ENCODE results near the gene TMPRSS11A. TPM values are rescaled to one million over a fixed set of nuclear protein-coding genes. Genes with fewer than 3 reads are reported as not detected.
A peak's percentile ranks its signal among the peaks of the same experiment; 100 is the strongest.

TMPRSS11A gene
- total RNA-seq, 1 experiment from 2014 or later: not detected

DNA sequence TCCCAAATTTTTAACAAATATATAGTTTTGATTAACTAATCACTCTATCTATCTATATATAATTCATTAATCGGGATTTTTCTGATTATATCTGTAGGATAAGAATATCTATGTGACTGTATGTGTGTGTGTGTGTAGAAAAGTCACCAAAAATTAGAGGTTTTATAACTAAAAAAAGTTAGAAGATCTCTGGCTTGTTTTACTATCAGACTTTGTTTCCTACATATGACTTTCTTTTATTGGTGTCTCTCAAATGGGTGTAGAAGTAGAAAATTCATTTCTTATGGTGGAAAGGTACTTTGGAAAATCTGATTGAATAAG is 52.7 kb downstream of the TMPRSS11A start:
- Histone ChIP-seq H3K79me2 (ENCODE audit: low read length) (no peaks in the 10 kb centered on the region), H4K20me1 (ENCODE audit: insufficient read depth, low read depth, low read length) (no peaks in the 10 kb centered on the region), H3K4me2 (ENCODE audit: low read depth, low read length, poor library complexity, severe bottlenecking) (no peak overlapping the region)

DNA sequence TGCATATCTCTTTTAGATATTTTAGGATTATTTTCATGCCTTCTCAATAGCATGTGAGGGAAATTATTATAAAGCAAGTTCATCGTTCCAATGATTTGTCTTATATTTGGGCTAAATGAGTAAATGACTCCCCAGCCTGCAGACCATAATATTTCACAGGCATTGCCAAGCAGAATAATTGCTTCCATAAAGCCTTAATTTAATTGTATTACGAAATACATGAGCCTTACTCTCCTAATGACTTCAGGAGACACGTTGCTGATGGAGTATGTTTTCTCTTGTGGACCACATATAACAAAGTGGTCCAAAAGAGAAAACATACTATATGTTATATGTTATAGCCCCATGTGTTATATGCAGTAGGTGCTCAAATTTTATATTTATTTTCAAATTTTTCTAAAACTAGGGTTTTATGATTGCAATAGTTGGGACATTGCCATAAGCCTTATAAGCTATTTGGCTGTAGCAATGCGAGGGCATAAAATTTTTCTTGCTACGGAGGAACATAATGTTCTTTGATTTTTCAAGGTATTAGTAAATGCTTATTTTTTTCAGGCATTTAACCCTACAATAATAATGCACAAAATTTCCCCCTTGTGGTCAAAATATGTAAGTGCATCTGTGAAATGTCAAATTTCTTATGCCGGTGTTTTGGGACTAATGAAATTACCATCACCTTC is 53.2 kb downstream of the TMPRSS11A start:
- no peak overlapping the region for H2AFZ ChIP-seq (ENCODE audit: low read length)
- no peaks in the 10 kb centered on the region for H4K20me1 ChIP-seq (ENCODE audit: insufficient read depth, low read depth, low read length)
- H3K4me1 ChIP-seq (ENCODE audit: low read length): no peaks in the 10 kb centered on the region
- H3K27ac ChIP-seq (ENCODE audit: low read length): no peak overlapping the region
- no peak overlapping the region for H3K4me2 ChIP-seq (ENCODE audit: low read depth, low read length, poor library complexity, severe bottlenecking)
- no peak overlapping the region for H3K4me3 ChIP-seq (ENCODE audit: low read length)
- H3K36me3 ChIP-seq (ENCODE audit: insufficient read depth, low read length): no peaks in the 10 kb centered on the region
- peak; percentile 75 for DNase-seq
- no peak overlapping the region for H3K9ac ChIP-seq (ENCODE audit: low read length)
- H3K79me2 ChIP-seq (ENCODE audit: low read length): no peaks in the 10 kb centered on the region
- no peaks in the 10 kb centered on the region for H3K9me3 ChIP-seq (ENCODE audit: low read length)
- H3K27me3 ChIP-seq (ENCODE audit: low read length): no peaks in the 10 kb centered on the region
- H3K9me2 ChIP-seq (replicated peaks; ENCODE audit: insufficient read depth, low read length): no peaks in the 10 kb centered on the region

More for the DNA sequence above, 52.7 kb downstream of the TMPRSS11A start:
- no peaks in the 10 kb centered on the region for H3K9me3 ChIP-seq (ENCODE audit: low read length)
- H3K27ac ChIP-seq (ENCODE audit: low read length): no peak overlapping the region
- H3K27me3 ChIP-seq (ENCODE audit: low read length): no peaks in the 10 kb centered on the region
- DNase-seq: no peak
- no peaks in the 10 kb centered on the region for H3K36me3 ChIP-seq (ENCODE audit: insufficient read depth, low read length)
- no peak overlapping the region for H3K4me3 ChIP-seq (ENCODE audit: low read length)
- H3K4me1 ChIP-seq (ENCODE audit: low read length): no peaks in the 10 kb centered on the region
- H3K9ac ChIP-seq (ENCODE audit: low read length): no peak overlapping the region
- H3K9me2 ChIP-seq (replicated peaks; ENCODE audit: insufficient read depth, low read length): no peaks in the 10 kb centered on the region
- H2AFZ ChIP-seq (ENCODE audit: low read length): no peak overlapping the region

- Histone ChIP-seq H2AFZ (ENCODE audit: low read length) (no peak overlapping the region), H3K27me3 (ENCODE audit: low read length) (no peaks in the 10 kb centered on the region), H3K4me3 (ENCODE audit: low read length) (no peak overlapping the region), H4K20me1 (ENCODE audit: insufficient read depth, low read depth, low read length) (no peaks in the 10 kb centered on the region), H3K4me1 (ENCODE audit: low read length) (no peaks in the 10 kb centered on the region), H3K79me2 (ENCODE audit: low read length) (no peaks in the 10 kb centered on the region), H3K36me3 (ENCODE audit: insufficient read depth, low read length) (no peaks in the 10 kb centered on the region), H3K9me3 (ENCODE audit: low read length) (no peaks in the 10 kb centered on the region), H3K9me2 (replicated peaks; ENCODE audit: insufficient read depth, low read length) (no peaks in the 10 kb centered on the region), H3K4me2 (ENCODE audit: low read depth, low read length, poor library complexity, severe bottlenecking) (no peak overlapping the region), H3K9ac (ENCODE audit: low read length) (no peak overlapping the region), H3K27ac (ENCODE audit: low read length) (no peak overlapping the region)
- no peak for DNase-seq
Observed at GRCh38 chr4:67907650-67908049, 55.6 kb downstream of the TMPRSS11A start.

DNA sequence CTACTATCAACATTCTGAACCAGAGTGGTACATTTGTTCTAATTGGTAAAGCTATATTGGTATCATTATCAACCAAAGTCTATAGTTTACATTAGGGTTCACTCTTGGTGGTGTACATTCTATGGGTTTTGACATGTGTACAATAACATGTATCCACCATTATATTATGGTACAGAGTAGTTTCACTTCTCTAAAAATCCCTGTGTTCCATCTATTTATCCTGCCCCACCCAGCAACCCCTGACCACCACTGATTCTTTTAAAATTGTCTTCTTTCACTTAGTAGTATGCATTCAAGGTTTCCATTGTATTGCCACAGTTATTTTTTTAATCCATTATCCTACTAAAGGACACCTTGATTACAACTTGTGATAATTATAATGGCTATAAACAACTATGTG is 64.2 kb downstream of the TMPRSS11A start:
- H4K20me1 ChIP-seq (ENCODE audit: insufficient read depth, low read depth, low read length): no peaks in the 10 kb centered on the region
- H3K4me3 ChIP-seq (ENCODE audit: low read length): no peak overlapping the region
- DNase-seq: no peak
- H3K36me3 ChIP-seq (ENCODE audit: insufficient read depth, low read length): no peaks in the 10 kb centered on the region
- H3K4me2 ChIP-seq (ENCODE audit: low read depth, low read length, poor library complexity, severe bottlenecking): no peak overlapping the region
- H3K27ac ChIP-seq (ENCODE audit: low read length): no peak overlapping the region
- H3K4me1 ChIP-seq (ENCODE audit: low read length): no peaks in the 10 kb centered on the region
- no peak overlapping the region for H2AFZ ChIP-seq (ENCODE audit: low read length)
- H3K27me3 ChIP-seq (ENCODE audit: low read length): no peaks in the 10 kb centered on the region
- no peak overlapping the region for H3K9ac ChIP-seq (ENCODE audit: low read length)
- no peaks in the 10 kb centered on the region for H3K9me2 ChIP-seq (replicated peaks; ENCODE audit: insufficient read depth, low read length)
- no peaks in the 10 kb centered on the region for H3K9me3 ChIP-seq (ENCODE audit: low read length)
- H3K79me2 ChIP-seq (ENCODE audit: low read length): no peaks in the 10 kb centered on the region

- no peak overlapping the region for H3K4me2 ChIP-seq (ENCODE audit: low read depth, low read length, poor library complexity, severe bottlenecking)
- no peaks in the 10 kb centered on the region for H3K27me3 ChIP-seq (ENCODE audit: low read length)
- no peaks in the 10 kb centered on the region for H3K4me1 ChIP-seq (ENCODE audit: low read length)
- H3K79me2 ChIP-seq (ENCODE audit: low read length): no peaks in the 10 kb centered on the region
- no peak overlapping the region for H2AFZ ChIP-seq (ENCODE audit: low read length)
- H3K27ac ChIP-seq (ENCODE audit: low read length): no peak overlapping the region
- no peaks in the 10 kb centered on the region for H3K9me3 ChIP-seq (ENCODE audit: low read length)
- DNase-seq: no peak
- no peaks in the 10 kb centered on the region for H4K20me1 ChIP-seq (ENCODE audit: insufficient read depth, low read depth, low read length)
- H3K9me2 ChIP-seq (replicated peaks; ENCODE audit: insufficient read depth, low read length): no peaks in the 10 kb centered on the region
- H3K9ac ChIP-seq (ENCODE audit: low read length): no peak overlapping the region
- no peaks in the 10 kb centered on the region for H3K36me3 ChIP-seq (ENCODE audit: insufficient read depth, low read length)
- H3K4me3 ChIP-seq (ENCODE audit: low read length): no peak overlapping the region
Observed at GRCh38 chr4:67897686-67898085, 65.6 kb downstream of the TMPRSS11A start.

- Histone ChIP-seq H3K4me1 (ENCODE audit: low read length) (no peaks in the 10 kb centered on the region), H3K79me2 (ENCODE audit: low read length) (no peaks in the 10 kb centered on the region), H3K4me2 (ENCODE audit: low read depth, low read length, poor library complexity, severe bottlenecking) (no peak overlapping the region), H3K27ac (ENCODE audit: low read length) (no peak overlapping the region), H3K36me3 (ENCODE audit: insufficient read depth, low read length) (no peaks in the 10 kb centered on the region), H3K9me2 (replicated peaks; ENCODE audit: insufficient read depth, low read length) (no peaks in the 10 kb centered on the region), H4K20me1 (ENCODE audit: insufficient read depth, low read depth, low read length) (no peaks in the 10 kb centered on the region), H3K27me3 (ENCODE audit: low read length) (no peaks in the 10 kb centered on the region), H3K9me3 (ENCODE audit: low read length) (no peaks in the 10 kb centered on the region), H3K9ac (ENCODE audit: low read length) (no peak overlapping the region), H3K4me3 (ENCODE audit: low read length) (no peak overlapping the region), H2AFZ (ENCODE audit: low read length) (no peak overlapping the region)
- no peak for DNase-seq
Observed at GRCh38 chr4:67896421-67897065, 66.8 kb downstream of the TMPRSS11A start.

DNA sequence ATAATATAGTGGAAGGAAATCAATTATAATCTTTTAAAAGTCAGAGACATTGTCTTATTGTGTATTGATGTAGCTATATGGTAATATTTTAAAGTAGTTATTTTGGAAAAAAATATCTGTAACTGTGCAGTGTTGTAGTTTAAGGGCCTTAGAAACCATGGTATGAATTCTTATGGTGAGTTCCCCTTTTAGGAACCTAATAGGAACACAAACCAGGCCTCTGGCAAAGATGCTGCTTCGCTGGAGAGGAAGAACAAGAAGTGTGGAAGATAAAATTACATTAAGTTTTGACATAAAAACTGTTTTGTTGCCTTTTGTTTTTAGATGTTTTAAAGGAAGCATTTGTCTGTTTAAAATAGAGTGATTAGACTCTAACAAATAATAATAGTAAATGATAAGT is 68.6 kb downstream of the TMPRSS11A start:
- Histone ChIP-seq H3K4me3 (ENCODE audit: low read length) (no peak overlapping the region), H3K9ac (ENCODE audit: low read length) (no peak overlapping the region), H3K27ac (ENCODE audit: low read length) (no peak overlapping the region), H2AFZ (ENCODE audit: low read length) (no peak overlapping the region), H3K27me3 (ENCODE audit: low read length) (no peaks in the 10 kb centered on the region), H3K9me3 (ENCODE audit: low read length) (no peaks in the 10 kb centered on the region), H3K4me1 (ENCODE audit: low read length) (no peaks in the 10 kb centered on the region), H3K4me2 (ENCODE audit: low read depth, low read length, poor library complexity, severe bottlenecking) (no peak overlapping the region), H4K20me1 (ENCODE audit: insufficient read depth, low read depth, low read length) (no peaks in the 10 kb centered on the region), H3K79me2 (ENCODE audit: low read length) (no peaks in the 10 kb centered on the region), H3K36me3 (ENCODE audit: insufficient read depth, low read length) (no peaks in the 10 kb centered on the region), H3K9me2 (replicated peaks; ENCODE audit: insufficient read depth, low read length) (no peaks in the 10 kb centered on the region)
- no peak for DNase-seq

DNA sequence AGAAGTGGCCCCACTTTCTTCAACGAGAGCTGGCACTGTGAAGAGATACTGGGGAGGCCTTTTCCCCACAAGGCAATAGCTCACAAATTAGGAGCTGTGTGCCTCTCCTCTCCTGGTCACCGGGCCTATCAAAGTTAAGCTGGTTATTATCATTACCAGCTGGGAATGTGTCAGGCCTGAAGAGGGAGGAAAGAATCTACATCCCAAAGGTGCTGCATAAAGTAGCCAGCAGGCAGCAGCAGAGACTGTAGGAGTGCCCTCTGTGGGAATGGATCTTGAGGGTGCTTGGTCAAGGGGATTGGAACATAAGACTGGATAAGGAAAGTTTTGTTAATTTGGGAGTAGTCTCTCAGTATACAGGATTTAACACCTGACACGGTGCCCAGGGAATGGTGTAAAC is 70.4 kb downstream of the TMPRSS11A start:
- H3K27me3 ChIP-seq (ENCODE audit: low read length): no peaks in the 10 kb centered on the region
- no peak overlapping the region for H3K4me2 ChIP-seq (ENCODE audit: low read depth, low read length, poor library complexity, severe bottlenecking)
- no peak overlapping the region for H3K9ac ChIP-seq (ENCODE audit: low read length)
- H3K27ac ChIP-seq (ENCODE audit: low read length): no peak overlapping the region
- H3K4me1 ChIP-seq (ENCODE audit: low read length): no peaks in the 10 kb centered on the region
- H4K20me1 ChIP-seq (ENCODE audit: insufficient read depth, low read depth, low read length): no peaks in the 10 kb centered on the region
- no peak for DNase-seq
- H3K9me3 ChIP-seq (ENCODE audit: low read length): no peaks in the 10 kb centered on the region
- H3K9me2 ChIP-seq (replicated peaks; ENCODE audit: insufficient read depth, low read length): no peaks in the 10 kb centered on the region
- H3K36me3 ChIP-seq (ENCODE audit: insufficient read depth, low read length): no peaks in the 10 kb centered on the region
- H2AFZ ChIP-seq (ENCODE audit: low read length): no peak overlapping the region
- no peaks in the 10 kb centered on the region for H3K79me2 ChIP-seq (ENCODE audit: low read length)
- H3K4me3 ChIP-seq (ENCODE audit: low read length): no peak overlapping the region

Data from Karpas-422 (cell line).